HEK293T (cell line): Measurements from ENCODE around the gene SLC35E2B.
"Not testable (repeated sequence)": the region's sequence is repeated elsewhere in the genome, so short reads cannot be mapped to it uniquely, and the experiment has no call there.

ENCODE experiments used
- CTCF ChIA-PET: fragments of 350-600 bp; formaldehyde crosslinking; extraction: SDS; loops from one replicate; lab custom pipeline; 2021; ENCODE audit warnings: antibody characterized with exemption, inconsistent platforms; lab: Yijun Ruan, JAX
- POLR2A ChIA-PET: fragments of 350-600 bp; formaldehyde crosslinking; extraction: SDS; loops from one replicate; lab custom pipeline; 2020; ENCODE audit warnings: antibody characterized with exemption, inconsistent platforms; lab: Yijun Ruan, JAX
- DNase-seq: peaks from one replicate; pipeline ENCODE4 v3.0.0; 2012; ENCODE audit warnings: mixed read lengths; ENCODE audit errors: extremely low spot score
- ARNT ChIP-seq: fragments of 450-650 bp; IDR thresholded peaks from 2 replicates; pipeline ENCODE4 v1.6.1; 2017; ENCODE audit warnings: mild to moderate bottlenecking
- BHLHE40 ChIP-seq: fragments of 450-650 bp; IDR thresholded peaks from 2 replicates; pipeline ENCODE4 v1.6.1; 2016; ENCODE audit warnings: mild to moderate bottlenecking, moderate library complexity, borderline replicate concordance
- CTBP1 ChIP-seq: fragments of 450-650 bp; IDR thresholded peaks from 2 replicates; pipeline ENCODE4 v1.6.1; 2016; ENCODE audit warnings: borderline replicate concordance
- ELF4 ChIP-seq: fragments of 450-650 bp; IDR thresholded peaks from 2 replicates; pipeline ENCODE4 v1.6.1; 2017; ENCODE audit warnings: antibody characterized with exemption
- FOXA1 ChIP-seq: fragments of 450-650 bp; IDR thresholded peaks from 2 replicates; pipeline ENCODE4 v1.6.1; 2016; ENCODE audit warnings: mild to moderate bottlenecking
- FOXK2 ChIP-seq: fragments of 450-650 bp; IDR thresholded peaks from 2 replicates; pipeline ENCODE4 v1.6.1; 2016; ENCODE audit warnings: mild to moderate bottlenecking
- FOXM1 ChIP-seq: fragments of 450-650 bp; IDR thresholded peaks from 2 replicates; pipeline ENCODE4 v1.6.1; 2017; ENCODE audit warnings: mild to moderate bottlenecking, borderline replicate concordance
- HDGF ChIP-seq: fragments of 450-650 bp; IDR thresholded peaks from 2 replicates; pipeline ENCODE4 v1.6.1; 2017; ENCODE audit warnings: antibody characterized with exemption, borderline replicate concordance
- L3MBTL2 ChIP-seq: fragments of 450-650 bp; conservative IDR thresholded peaks from 2 replicates; pipeline ENCODE4 v1.6.1; 2016; ENCODE audit warnings: mild to moderate bottlenecking
- LEF1 ChIP-seq: fragments of 450-650 bp; IDR thresholded peaks from 2 replicates; pipeline ENCODE4 v1.6.1; 2017; ENCODE audit warnings: mild to moderate bottlenecking, borderline replicate concordance
- NFRKB ChIP-seq: fragments of 450-650 bp; IDR thresholded peaks from 2 replicates; pipeline ENCODE4 v1.6.1; 2016; ENCODE audit warnings: mild to moderate bottlenecking, moderate library complexity
- SP1 ChIP-seq: fragments of 450-650 bp; IDR thresholded peaks from 2 replicates; pipeline ENCODE4 v1.6.1; 2017
- SUZ12 ChIP-seq: fragments of 450-650 bp; IDR thresholded peaks from 2 replicates; pipeline ENCODE4 v1.6.1; 2016; ENCODE audit warnings: mild to moderate bottlenecking
- TARDBP ChIP-seq: fragments of 450-650 bp; IDR thresholded peaks from 2 replicates; pipeline ENCODE4 v1.6.1; 2016
- ZNF384 ChIP-seq: fragments of 450-650 bp; IDR thresholded peaks from 2 replicates; pipeline ENCODE4 v1.6.1; 2016
- TF ChIP-seq, protein P1 (sequence below): fragments of 450-650 bp; IDR thresholded peaks from 2 replicates; pipeline ENCODE4 v1.6.1; 2016

Gene SLC35E2B

DNA sequence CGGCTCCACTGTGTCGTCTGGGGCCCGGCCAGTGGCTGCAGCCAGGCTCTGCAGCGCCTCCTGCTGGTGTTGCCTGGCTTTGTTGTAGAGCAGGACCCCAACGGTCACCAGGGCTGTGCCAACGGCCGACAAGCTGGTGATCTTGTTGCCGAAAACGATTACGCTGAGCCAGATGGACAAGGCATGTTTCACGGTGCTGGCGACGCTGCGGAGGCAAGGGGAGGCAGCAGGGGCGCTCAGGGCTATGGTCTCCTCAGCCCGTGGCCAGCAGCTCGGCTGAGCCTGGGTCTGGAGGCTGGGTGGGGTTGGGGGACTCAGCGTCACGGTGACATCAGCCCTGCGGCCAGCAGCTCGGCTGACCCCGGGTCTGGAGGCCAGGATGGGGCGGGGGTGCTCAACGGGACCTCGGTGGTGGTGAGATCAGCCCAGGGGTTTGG is 26.8 kb downstream of the SLC35E2B start:
- ChIA-PET POLR2A (interaction anchor here (1.1 kb wide), 1 partner anchor 21 kb away, joined by 3 read pairs; no protein-coding TSS in a partner anchor), CTCF (interaction anchor here (1.0 kb wide), 1 partner anchor 12 kb away, joined by 3 read pairs; no protein-coding TSS in a partner anchor)
- peak; percentile 64 for DNase-seq
- no peak for TF ChIP-seq SUZ12
- no peak for TF ChIP-seq L3MBTL2
- TF ChIP-seq CTBP1 = no peak
- no peak for TF ChIP-seq ARNT
- TF ChIP-seq HDGF = no peak
- no peak for TF ChIP-seq FOXA1
- no peak for TF ChIP-seq FOXK2
- TF ChIP-seq, protein P1, sequence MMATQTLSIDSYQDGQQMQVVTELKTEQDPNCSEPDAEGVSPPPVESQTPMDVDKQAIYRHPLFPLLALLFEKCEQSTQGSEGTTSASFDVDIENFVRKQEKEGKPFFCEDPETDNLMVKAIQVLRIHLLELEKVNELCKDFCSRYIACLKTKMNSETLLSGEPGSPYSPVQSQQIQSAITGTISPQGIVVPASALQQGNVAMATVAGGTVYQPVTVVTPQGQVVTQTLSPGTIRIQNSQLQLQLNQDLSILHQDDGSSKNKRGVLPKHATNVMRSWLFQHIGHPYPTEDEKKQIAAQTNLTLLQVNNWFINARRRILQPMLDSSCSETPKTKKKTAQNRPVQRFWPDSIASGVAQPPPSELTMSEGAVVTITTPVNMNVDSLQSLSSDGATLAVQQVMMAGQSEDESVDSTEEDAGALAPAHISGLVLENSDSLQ = no peak
- TF ChIP-seq SP1 = no peak
- TF ChIP-seq FOXM1 = no peak
- no peak for TF ChIP-seq NFRKB
- TF ChIP-seq TARDBP = no peak
- no peak for TF ChIP-seq BHLHE40
- TF ChIP-seq ELF4 = no peak
- no peak for TF ChIP-seq LEF1
- no peak for TF ChIP-seq ZNF384

DNA sequence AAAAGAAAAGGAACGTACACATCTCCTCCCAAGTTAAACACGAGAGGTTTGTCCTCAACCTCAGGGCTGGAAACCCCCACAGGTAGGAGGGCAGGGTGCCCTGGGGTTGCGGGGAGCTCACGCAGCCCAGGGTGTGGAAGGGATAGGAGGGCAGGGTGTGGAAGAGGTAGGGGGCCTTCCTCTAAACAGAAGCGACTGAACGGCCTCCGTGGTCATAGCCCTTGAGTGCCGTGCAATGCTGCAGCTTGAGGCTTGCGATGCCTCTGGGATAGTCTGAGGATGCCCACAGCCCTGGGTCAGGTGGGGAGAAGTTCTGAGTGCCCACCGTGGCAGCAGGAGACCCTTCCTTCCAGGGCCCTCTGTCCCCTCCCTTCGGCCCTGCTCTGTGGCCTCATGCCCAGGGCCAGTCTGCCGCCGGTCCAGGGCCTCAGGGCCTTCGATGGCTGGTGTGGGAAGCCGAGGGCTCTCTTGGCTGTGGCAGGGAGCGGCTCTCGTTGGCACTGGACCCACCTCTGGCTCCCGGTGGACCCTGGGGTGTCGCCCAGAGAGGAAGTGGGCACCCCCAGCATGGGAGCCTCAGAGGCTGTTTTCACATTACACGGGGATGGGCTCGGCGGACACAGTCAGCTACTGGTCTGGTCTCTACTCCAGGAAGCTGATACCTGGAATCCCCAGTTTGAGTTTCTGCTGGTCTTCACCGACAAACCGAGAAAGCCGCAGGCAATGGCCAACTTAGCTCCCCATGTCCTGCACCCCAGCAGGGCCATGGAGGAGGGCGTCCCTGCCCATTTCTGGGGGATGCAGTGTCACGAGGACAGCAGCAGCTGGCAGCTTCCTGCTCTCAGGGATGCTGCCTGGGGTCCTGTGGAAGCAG is 27.4 kb downstream of the SLC35E2B start:
- ChIA-PET CTCF (interaction anchor here (1.0 kb wide), 1 partner anchor 13 kb away, joined by 3 read pairs; no protein-coding TSS in a partner anchor), POLR2A (interaction anchor here (1.1 kb wide), 1 partner anchor 22 kb away, joined by 3 read pairs; no protein-coding TSS in a partner anchor)
- DNase-seq = peak; percentile 3
- TF ChIP-seq ZNF384 (no peak), FOXK2 (no peak), LEF1 (no peak), TARDBP (no peak), HDGF (no peak), SUZ12 (no peak), BHLHE40 (no peak)
- TF ChIP-seq, protein P1 = no peak

- DNase-seq, CTCF ChIA-PET, POLR2A ChIA-PET: not testable (repeated sequence)
Measured at GRCh38 chr1:1664318-1664717, 28.3 kb downstream of the SLC35E2B start.

- CTCF ChIA-PET, POLR2A ChIA-PET: not testable (repeated sequence)
Measured at GRCh38 chr1:1662830-1663560, 29.6 kb downstream of the SLC35E2B start.

GRCh38 chr1:1662392-1662791 is 30.2 kb downstream of the SLC35E2B start:
- CTCF ChIA-PET, DNase-seq, POLR2A ChIA-PET: not testable (repeated sequence)

More at GRCh38 chr1:1662830-1663560, 29.6 kb downstream of the SLC35E2B start:
- DNase-seq = not testable (repeated sequence)

- POLR2A ChIA-PET = not testable (repeated sequence)
- peak; percentile 87 for DNase-seq
- CTCF ChIA-PET = interaction anchor here (0.6 kb wide), 1 partner anchor 312 kb away, joined by 4 read pairs; no protein-coding TSS in a partner anchor
- peak; percentile 85 for TF ChIP-seq ELF4
Measured at GRCh38 chr1:1658583-1659549, 33.7 kb downstream of the SLC35E2B start, which contains the start of gene CDK11B. CDK11B (minus strand) TSS chr1:1659004; CDS start chr1:1657485, 1,519 bp downstream.

DNA sequence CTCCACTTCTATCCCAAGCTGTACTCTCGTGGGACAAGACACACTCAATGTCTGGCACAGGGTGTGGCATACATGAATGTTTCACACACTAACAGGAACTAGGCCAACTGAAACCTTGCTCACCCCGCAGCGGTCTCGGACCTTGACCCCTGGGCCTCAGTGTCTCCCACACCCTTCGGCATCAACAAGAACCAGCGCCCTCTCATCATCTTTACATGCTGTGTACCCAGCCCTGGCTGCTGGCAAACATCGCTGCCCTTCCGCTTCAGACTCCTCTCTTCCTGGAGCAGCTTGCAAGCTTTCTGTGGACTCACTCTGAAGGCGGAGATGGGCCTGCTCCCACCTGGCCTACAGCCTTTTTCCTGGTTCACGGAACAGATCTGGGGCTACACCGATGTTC is 44.3 kb downstream of the SLC35E2B start:
- CTCF ChIA-PET, DNase-seq, POLR2A ChIA-PET: not testable (repeated sequence)

- POLR2A ChIA-PET, CTCF ChIA-PET, DNase-seq: not testable (repeated sequence)
Measured at GRCh38 chr1:1647567-1648241, 44.9 kb downstream of the SLC35E2B start.

DNA sequence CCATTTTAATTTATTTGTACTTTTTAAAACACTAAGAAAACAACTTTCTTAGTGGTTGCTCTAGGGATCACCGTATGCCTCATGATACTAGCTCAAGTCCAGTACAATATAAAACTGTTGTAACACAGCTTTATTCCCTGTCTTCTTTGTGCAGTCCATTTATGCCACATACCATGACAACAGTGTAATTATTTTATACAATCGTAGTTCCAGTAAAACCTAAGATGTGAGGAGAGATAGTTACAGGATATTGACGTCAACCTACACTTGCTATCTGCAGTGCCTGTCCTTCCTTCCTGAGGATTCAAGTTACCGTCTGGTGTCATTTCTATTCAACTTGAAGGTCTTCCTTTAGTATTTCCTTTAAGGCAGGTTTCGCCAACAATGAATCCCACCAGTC is 46.3 kb downstream of the SLC35E2B start:
- CTCF ChIA-PET = interaction anchor here (0.7 kb wide), 1 partner anchor 7 kb away, joined by 3 read pairs; no protein-coding TSS in a partner anchor
- DNase-seq, POLR2A ChIA-PET: not testable (repeated sequence)

GRCh38 chr1:1640711-1641461 is 51.7 kb downstream of the SLC35E2B start:
- DNase-seq, CTCF ChIA-PET, POLR2A ChIA-PET: not testable (repeated sequence)
